A549 (cell line): ENCODE data around the gene KRTAP25-1. TPM values are rescaled to one million over a fixed set of nuclear protein-coding genes. Genes with fewer than 3 reads are reported as not detected.

ENCODE experiments used
- ATAC-seq, 2 experiments: fragments of 200-7000 bp in 1 of 2; fragments of >200 bp in 1 of 2; cut with Nextera tagmentation in 1 of 2; cut with Tn5 transposase in 1 of 2; 3 replicates each; pipeline versions ENCODE4 v1.8.0 to v1.9.1; 2018 to 2020; ENCODE audit warnings: mild to moderate bottlenecking in 1 of 2, moderate library complexity in 1 of 2
- CTCF ChIA-PET: fragments of 300-600 bp; sonication (Branson Sonifier 250); formaldehyde crosslinking; extraction: SDS; loops from one replicate; lab custom pipeline; 2021; ENCODE audit warnings: antibody characterized with exemption, inconsistent platforms; lab: Yijun Ruan, JAX
- POLR2A ChIA-PET: fragments of 350-600 bp; formaldehyde crosslinking; extraction: SDS; loops from one replicate; lab custom pipeline; 2021; ENCODE audit warnings: antibody characterized with exemption, inconsistent platforms; lab: Yijun Ruan, JAX
- DNase-seq, 2 experiments: peaks; one replicate each; pipeline versions ENCODE4 v3.0.0 to v3.0.0-alpha.2; 2011 to 2016; ENCODE audit warnings: low read depth in 1 of 2, low spot score in 1 of 2
- FAIRE-seq: peaks from 2 replicates; lab custom pipeline; 2011; peaks lifted over from hg19 to GRCh38; lab: Jason Lieb, UNC
- H3K27ac ChIP-seq, 2 experiments: fragments of >200 bp; sonication (Bioruptor Twin); formaldehyde crosslinking; 3 replicates each; pipeline ENCODE4 v1.5.1; 2016 to 2017
- H3K4me1 ChIP-seq: fragments of >200 bp; sonication (Bioruptor Twin); formaldehyde crosslinking; 3 replicates; pipeline ENCODE4 v1.6.1; 2016
- H3K4me2 ChIP-seq: fragments of >200 bp; sonication (Bioruptor Twin); formaldehyde crosslinking; 3 replicates; pipeline ENCODE4 v1.6.1; 2016
- H3K4me3 ChIP-seq: fragments of >200 bp; sonication (Bioruptor Twin); formaldehyde crosslinking; 3 replicates; pipeline ENCODE4 v1.5.1; 2016
- H3K9me3 ChIP-seq: fragments of >200 bp; sonication (Bioruptor Twin); formaldehyde crosslinking; 3 replicates; pipeline ENCODE4 v1.6.1; 2016
- CBX2 ChIP-seq: fragments of 200-600 bp; sonication (generic); IDR thresholded peaks from 2 replicates; pipeline ENCODE4 v1.6.1; 2016; ENCODE audit warnings: low read depth, mild to moderate bottlenecking, borderline replicate concordance
- CEBPB ChIP-seq, 2 experiments: fragments of >200 bp in 1 of 2; sonication (Bioruptor Twin) in 1 of 2; formaldehyde crosslinking in 1 of 2; IDR thresholded peaks; 2 replicates each; pipeline ENCODE4 v1.6.1; 2012 to 2016
- CHD2 ChIP-seq: fragments of 150-350 bp; IDR thresholded peaks from 2 replicates; pipeline ENCODE4 v1.6.1; 2014; ENCODE audit warnings: low read length; ENCODE audit not compliant: partially characterized antibody
- CHD4 ChIP-seq: fragments of 200-600 bp; sonication (generic); IDR thresholded peaks from 2 replicates; pipeline ENCODE4 v1.6.1; 2016; ENCODE audit warnings: antibody characterized with exemption, mild to moderate bottlenecking, borderline replicate concordance
- EHF ChIP-seq: fragments of 250-450 bp; sonication (Bioruptor Pico); IDR thresholded peaks from 2 replicates; pipeline ENCODE4 v1.5.0; 2020; ENCODE audit warnings: mild to moderate bottlenecking
- EHMT2 ChIP-seq: fragments of 200-600 bp; sonication (generic); IDR thresholded peaks from 2 replicates; pipeline ENCODE4 v1.6.1; 2016; ENCODE audit warnings: antibody characterized with exemption, low read depth, mild to moderate bottlenecking, moderate library complexity
- ESRRA ChIP-seq: fragments of 150-350 bp; IDR thresholded peaks from 2 replicates; pipeline ENCODE4 v1.6.1; 2014; ENCODE audit warnings: mild to moderate bottlenecking, low read length, borderline replicate concordance
- FOSL2 ChIP-seq, 2 experiments: fragments of 450-650 bp in 1 of 2; fragments of >200 bp in 1 of 2; sonication (Bioruptor Twin) in 1 of 2; formaldehyde crosslinking; IDR thresholded peaks; 2 replicates each; pipeline versions ENCODE4 v1.5.0 to v1.6.1; 2016 to 2020; ENCODE audit warnings: mild to moderate bottlenecking in 1 of 2, moderate library complexity in 1 of 2
- HOXA7 ChIP-seq: fragments of 250-450 bp; sonication (Bioruptor Pico); IDR thresholded peaks from 2 replicates; pipeline ENCODE4 v1.5.0; 2020; ENCODE audit warnings: mild to moderate bottlenecking, moderate library complexity
- KDM1A ChIP-seq: fragments of 200-600 bp; sonication (generic); IDR thresholded peaks from 2 replicates; pipeline ENCODE4 v1.6.1; 2016; ENCODE audit warnings: low read depth, mild to moderate bottlenecking
- MYC ChIP-seq: IDR thresholded peaks from 2 replicates; pipeline ENCODE4 v1.6.1; 2012; ENCODE audit warnings: mild to moderate bottlenecking, inconsistent platforms, low read length, improper control_type of control experiment, borderline replicate concordance
- NFE2L2 ChIP-seq: fragments of 150-350 bp; conservative IDR thresholded peaks from 2 replicates; pipeline ENCODE4 v1.6.1; 2014; ENCODE audit warnings: low read length
- NR3C1 ChIP-seq: fragments of >200 bp; sonication (Bioruptor Twin); formaldehyde crosslinking; IDR thresholded peaks from 3 replicates; pipeline ENCODE4 v1.6.1; 2017
- RCOR1 ChIP-seq: fragments of 150-350 bp; IDR thresholded peaks from 2 replicates; pipeline ENCODE4 v1.6.1; 2014; ENCODE audit warnings: antibody characterized with exemption, low read length, low read depth
- ZNF302 ChIP-seq: fragments of 250-450 bp; sonication (Bioruptor Pico); IDR thresholded peaks from 2 replicates; pipeline ENCODE4 v1.9.0; 2021; ENCODE audit warnings: inconsistent platforms, mild to moderate bottlenecking, moderate library complexity
- WGBS: methylation state at CpG from one replicate; pipeline ENCODE4 v1.1.6; 2017; ENCODE audit errors: missing lambda C conversion rate; 5-methylcytosine and 5-hydroxymethylcytosine counted together
- polyA plus RNA-seq, 4 experiments: library from polyadenylated mRNA; depleted of rRNA in 3 of 4; stranded (reverse); fragments of >200 nt; fragmentation: RNase III in 1 of 4; extraction: RNeasy Plus Mini Kit Qiagen cat#74134 plus additional on column Dnase treatment in 1 of 4; gene quantifications; 2 replicates in 3 of 4; 3 replicates in 1 of 4; pipeline ENCODE4 v1.2.3, GENCODE V29; 2011 to 2017
- TF ChIP-seq, protein P1 (sequence below): fragments of 250-450 bp; sonication (Bioruptor Pico); IDR thresholded peaks from 2 replicates; pipeline ENCODE4 v1.5.0; 2020; ENCODE audit warnings: low read depth, mild to moderate bottlenecking, moderate library complexity
- TF ChIP-seq, protein P2 (sequence below): fragments of >200 bp; sonication (Bioruptor Twin); formaldehyde crosslinking; IDR thresholded peaks from 2 replicates; pipeline ENCODE4 v1.6.1; 2016

Gene KRTAP25-1
- polyA plus RNA-seq, 2 of the 4 experiments (the other 2 are of a cell fraction), result not detected

GRCh38 chr21:30243691-30244090, 45.6 kb downstream of the KRTAP25-1 start:
- no peak overlapping the region for H3K27ac ChIP-seq
- H3K4me3 ChIP-seq, result no peak overlapping the region
- ChIA-PET POLR2A (no interaction called here), CTCF (interaction anchor here (1.7 kb wide), 1 partner anchor 14 kb away, joined by 4 read pairs; no protein-coding TSS in a partner anchor)
- no peaks in the 10 kb centered on the region for H3K9me3 ChIP-seq
- no peaks in the 10 kb centered on the region for H3K4me1 ChIP-seq
- no peak for DNase-seq
- FAIRE-seq, result no peak
- no peak for ATAC-seq
- no peak for TF ChIP-seq ESRRA
- TF ChIP-seq, protein P1, sequence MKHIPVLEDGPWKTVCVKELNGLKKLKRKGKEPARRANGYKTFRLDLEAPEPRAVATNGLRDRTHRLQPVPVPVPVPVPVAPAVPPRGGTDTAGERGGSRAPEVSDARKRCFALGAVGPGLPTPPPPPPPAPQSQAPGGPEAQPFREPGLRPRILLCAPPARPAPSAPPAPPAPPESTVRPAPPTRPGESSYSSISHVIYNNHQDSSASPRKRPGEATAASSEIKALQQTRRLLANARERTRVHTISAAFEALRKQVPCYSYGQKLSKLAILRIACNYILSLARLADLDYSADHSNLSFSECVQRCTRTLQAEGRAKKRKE, result no peak
- H3K4me2 ChIP-seq, result no peak overlapping the region

GRCh38 chr21:30240661-30241060, 48.7 kb downstream of the KRTAP25-1 start:
- Histone ChIP-seq H3K4me3 (no peak overlapping the region), H3K4me2 (no peak overlapping the region), H3K9me3 (no peaks in the 10 kb centered on the region), H3K4me1 (no peaks in the 10 kb centered on the region), H3K27ac (no peak overlapping the region)
- POLR2A ChIA-PET, result no interaction called here
- DNase-seq, result no peak
- CTCF ChIA-PET, result no interaction called here
- ATAC-seq, result no peak
- WGBS, result 3% methylated on average over 3 of the region's 3 CpGs
- TF ChIP-seq CHD2, result no peak
- TF ChIP-seq CHD4, result no peak
- TF ChIP-seq NR3C1, result no peak
- TF ChIP-seq KDM1A, result no peak
- TF ChIP-seq CEBPB (IDR thresholded peaks at IDR 0.05), result no peak
- no peak for TF ChIP-seq RCOR1
- no peak for TF ChIP-seq ZNF302 (CRISPR knock-in tag)
- TF ChIP-seq CBX2, result no peak
- TF ChIP-seq, protein P2, sequence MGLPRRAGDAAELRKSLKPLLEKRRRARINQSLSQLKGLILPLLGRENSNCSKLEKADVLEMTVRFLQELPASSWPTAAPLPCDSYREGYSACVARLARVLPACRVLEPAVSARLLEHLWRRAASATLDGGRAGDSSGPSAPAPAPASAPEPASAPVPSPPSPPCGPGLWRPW, result no peak
- TF ChIP-seq EHMT2, result no peak
- TF ChIP-seq MYC, result no peak
- TF ChIP-seq, protein P1, result no peak
- no peak for TF ChIP-seq FOSL2 (IDR thresholded peaks at IDR 0.05)
- no peak for TF ChIP-seq FOSL2 (CRISPR knock-in tag; IDR thresholded peaks at IDR 0.05)
- TF ChIP-seq EHF (CRISPR knock-in tag), result no peak
- no peak for TF ChIP-seq HOXA7 (CRISPR knock-in tag)
- no peak for TF ChIP-seq NFE2L2
- TF ChIP-seq, all 56 proteins: peak for 0
- FAIRE-seq, result no peak

Other genes starting within 250 kb of the KRTAP25-1 start
- not detected in 2 replicates for gene CLDN17, start 122.7 kb downstream of the KRTAP25-1 start, polyA plus RNA-seq (2011; rRNA removed)
- not detected in 3 replicates for gene CLDN17, start 122.7 kb downstream of the KRTAP25-1 start, polyA plus RNA-seq (2017; fragmentation: RNase III; extraction: RNeasy Plus Mini Kit Qiagen cat#74134 plus additional on column Dnase treatment)
- not detected in 2 replicates for gene CLDN8, start 73.4 kb downstream of the KRTAP25-1 start, polyA plus RNA-seq (2011; rRNA removed)
- not detected in 3 replicates for gene CLDN8, start 73.4 kb downstream of the KRTAP25-1 start, polyA plus RNA-seq (2017; fragmentation: RNase III; extraction: RNeasy Plus Mini Kit Qiagen cat#74134 plus additional on column Dnase treatment)
- gene KRTAP24-1, start 6.6 kb downstream of the KRTAP25-1 start, polyA plus RNA-seq (2011; rRNA removed), result not detected in 2 replicates
- gene KRTAP24-1, start 6.6 kb downstream of the KRTAP25-1 start, polyA plus RNA-seq (2017; fragmentation: RNase III; extraction: RNeasy Plus Mini Kit Qiagen cat#74134 plus additional on column Dnase treatment), result not detected in 3 replicates
- gene KRTAP26-1, start 30.8 kb upstream of the KRTAP25-1 start, polyA plus RNA-seq (2011; rRNA removed), result not detected in 2 replicates
- not detected in 3 replicates for gene KRTAP26-1, start 30.8 kb upstream of the KRTAP25-1 start, polyA plus RNA-seq (2017; fragmentation: RNase III; extraction: RNeasy Plus Mini Kit Qiagen cat#74134 plus additional on column Dnase treatment)
- not detected in 2 replicates for gene KRTAP27-1, start 48.2 kb upstream of the KRTAP25-1 start, polyA plus RNA-seq (2011; rRNA removed)
- gene KRTAP27-1, start 48.2 kb upstream of the KRTAP25-1 start, polyA plus RNA-seq (2017; fragmentation: RNase III; extraction: RNeasy Plus Mini Kit Qiagen cat#74134 plus additional on column Dnase treatment), result not detected in 3 replicates
- gene KRTAP23-1, start 59.1 kb upstream of the KRTAP25-1 start, polyA plus RNA-seq (2011; rRNA removed), result not detected in 2 replicates
- gene KRTAP23-1, start 59.1 kb upstream of the KRTAP25-1 start, polyA plus RNA-seq (2017; fragmentation: RNase III; extraction: RNeasy Plus Mini Kit Qiagen cat#74134 plus additional on column Dnase treatment), result not detected in 3 replicates
- gene KRTAP13-2, start 82.8 kb upstream of the KRTAP25-1 start, polyA plus RNA-seq (2011; rRNA removed), result not detected in 2 replicates
- gene KRTAP13-2, start 82.8 kb upstream of the KRTAP25-1 start, polyA plus RNA-seq (2017; fragmentation: RNase III; extraction: RNeasy Plus Mini Kit Qiagen cat#74134 plus additional on column Dnase treatment), result not detected in 3 replicates
- gene KRTAP13-1, start 106.5 kb upstream of the KRTAP25-1 start, polyA plus RNA-seq (2011; rRNA removed), result not detected in 2 replicates
- gene KRTAP13-1, start 106.5 kb upstream of the KRTAP25-1 start, polyA plus RNA-seq (2017; fragmentation: RNase III; extraction: RNeasy Plus Mini Kit Qiagen cat#74134 plus additional on column Dnase treatment), result not detected in 3 replicates
- gene KRTAP13-3, start 136.4 kb upstream of the KRTAP25-1 start, polyA plus RNA-seq (2011; rRNA removed), result not detected in 2 replicates
- gene KRTAP13-3, start 136.4 kb upstream of the KRTAP25-1 start, polyA plus RNA-seq (2017; fragmentation: RNase III; extraction: RNeasy Plus Mini Kit Qiagen cat#74134 plus additional on column Dnase treatment), result not detected in 3 replicates
- gene KRTAP13-4, start 140.7 kb upstream of the KRTAP25-1 start, polyA plus RNA-seq (2011; rRNA removed), result not detected in 2 replicates
- not detected in 3 replicates for gene KRTAP13-4, start 140.7 kb upstream of the KRTAP25-1 start, polyA plus RNA-seq (2017; fragmentation: RNase III; extraction: RNeasy Plus Mini Kit Qiagen cat#74134 plus additional on column Dnase treatment)
- gene KRTAP15-1, start 150.8 kb upstream of the KRTAP25-1 start, polyA plus RNA-seq (2011; rRNA removed), result not detected in 2 replicates
- not detected in 3 replicates for gene KRTAP15-1, start 150.8 kb upstream of the KRTAP25-1 start, polyA plus RNA-seq (2017; fragmentation: RNase III; extraction: RNeasy Plus Mini Kit Qiagen cat#74134 plus additional on column Dnase treatment)
- not detected in 2 replicates for gene KRTAP19-1, start 190.9 kb upstream of the KRTAP25-1 start, polyA plus RNA-seq (2011; rRNA removed)
- not detected in 3 replicates for gene KRTAP19-1, start 190.9 kb upstream of the KRTAP25-1 start, polyA plus RNA-seq (2017; fragmentation: RNase III; extraction: RNeasy Plus Mini Kit Qiagen cat#74134 plus additional on column Dnase treatment)
- not detected in 2 replicates for gene KRTAP19-2, start 197.9 kb upstream of the KRTAP25-1 start, polyA plus RNA-seq (2011; rRNA removed)
- gene KRTAP19-2, start 197.9 kb upstream of the KRTAP25-1 start, polyA plus RNA-seq (2017; fragmentation: RNase III; extraction: RNeasy Plus Mini Kit Qiagen cat#74134 plus additional on column Dnase treatment), result not detected in 3 replicates
- not detected in 2 replicates for gene KRTAP19-3, start 202.5 kb upstream of the KRTAP25-1 start, polyA plus RNA-seq (2011; rRNA removed)
- gene KRTAP19-3, start 202.5 kb upstream of the KRTAP25-1 start, polyA plus RNA-seq (2017; fragmentation: RNase III; extraction: RNeasy Plus Mini Kit Qiagen cat#74134 plus additional on column Dnase treatment), result not detected in 3 replicates
- not detected in 2 replicates for gene KRTAP19-4, start 207.7 kb upstream of the KRTAP25-1 start, polyA plus RNA-seq (2011; rRNA removed)
- gene KRTAP19-4, start 207.7 kb upstream of the KRTAP25-1 start, polyA plus RNA-seq (2017; fragmentation: RNase III; extraction: RNeasy Plus Mini Kit Qiagen cat#74134 plus additional on column Dnase treatment), result not detected in 3 replicates
- gene KRTAP19-5, start 212.6 kb upstream of the KRTAP25-1 start, polyA plus RNA-seq (2011; rRNA removed), result not detected in 2 replicates
- not detected in 3 replicates for gene KRTAP19-5, start 212.6 kb upstream of the KRTAP25-1 start, polyA plus RNA-seq (2017; fragmentation: RNase III; extraction: RNeasy Plus Mini Kit Qiagen cat#74134 plus additional on column Dnase treatment)